ENCODE data around the gene TIAL1. TPM values are rescaled to one million over a fixed set of nuclear protein-coding genes. Genes with fewer than 3 reads are reported as not detected.

Gene TIAL1
- total RNA-seq, 1 experiment from 2014 or later, result 45.4 TPM

- Histone ChIP-seq H3K27me3 (ENCODE audit: control insufficient read depth, insufficient read depth, low read length) (peaks cover 25% of the 10 kb centered on the region), H3K36me3 (replicated peaks; ENCODE audit: control insufficient read depth, insufficient read depth, low read length) (no peaks in the 10 kb centered on the region), H3K4me3 (ENCODE audit: insufficient read depth, low read depth, low read length) (no peak overlapping the region)
- no peak for DNase-seq
Measured at GRCh38 chr10:119546009-119546408, 50.8 kb downstream of the TIAL1 start.

DNA sequence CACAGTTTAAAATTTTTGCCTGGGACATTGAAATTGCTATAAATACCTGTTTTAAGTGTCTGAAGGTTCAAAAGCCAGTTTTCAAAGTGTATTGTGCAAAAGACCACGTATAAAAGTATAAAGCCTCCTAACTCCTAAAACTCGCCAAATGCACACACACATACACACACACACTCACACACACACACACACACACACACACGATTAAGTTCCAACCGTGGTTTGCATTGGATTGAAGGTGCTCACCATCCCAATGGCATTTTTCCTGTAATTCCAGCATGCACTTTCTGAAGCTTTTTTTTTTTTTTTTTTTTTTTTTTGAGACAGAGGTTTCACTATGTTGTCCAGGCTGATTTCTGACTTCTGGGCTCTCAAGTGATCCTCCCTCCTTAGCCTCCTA is 51.5 kb downstream of the TIAL1 start:
- H3K4me3 ChIP-seq (ENCODE audit: insufficient read depth, low read depth, low read length), result no peak overlapping the region
- H3K36me3 ChIP-seq (replicated peaks; ENCODE audit: control insufficient read depth, insufficient read depth, low read length), result no peaks in the 10 kb centered on the region
- no peak for DNase-seq
- H3K27me3 ChIP-seq (ENCODE audit: control insufficient read depth, insufficient read depth, low read length), result peaks cover 32% of the 10 kb centered on the region

- peak overlapping the region; percentile 64 for H3K4me3 ChIP-seq (ENCODE audit: insufficient read depth, low read depth, low read length)
- H3K36me3 ChIP-seq (replicated peaks; ENCODE audit: control insufficient read depth, insufficient read depth, low read length), result no peaks in the 10 kb centered on the region
- H3K27me3 ChIP-seq (ENCODE audit: control insufficient read depth, insufficient read depth, low read length), result peaks cover 34% of the 10 kb centered on the region
- DNase-seq, result peak; percentile 74
Measured at GRCh38 chr10:119543814-119544642, 52.7 kb downstream of the TIAL1 start.

DNA sequence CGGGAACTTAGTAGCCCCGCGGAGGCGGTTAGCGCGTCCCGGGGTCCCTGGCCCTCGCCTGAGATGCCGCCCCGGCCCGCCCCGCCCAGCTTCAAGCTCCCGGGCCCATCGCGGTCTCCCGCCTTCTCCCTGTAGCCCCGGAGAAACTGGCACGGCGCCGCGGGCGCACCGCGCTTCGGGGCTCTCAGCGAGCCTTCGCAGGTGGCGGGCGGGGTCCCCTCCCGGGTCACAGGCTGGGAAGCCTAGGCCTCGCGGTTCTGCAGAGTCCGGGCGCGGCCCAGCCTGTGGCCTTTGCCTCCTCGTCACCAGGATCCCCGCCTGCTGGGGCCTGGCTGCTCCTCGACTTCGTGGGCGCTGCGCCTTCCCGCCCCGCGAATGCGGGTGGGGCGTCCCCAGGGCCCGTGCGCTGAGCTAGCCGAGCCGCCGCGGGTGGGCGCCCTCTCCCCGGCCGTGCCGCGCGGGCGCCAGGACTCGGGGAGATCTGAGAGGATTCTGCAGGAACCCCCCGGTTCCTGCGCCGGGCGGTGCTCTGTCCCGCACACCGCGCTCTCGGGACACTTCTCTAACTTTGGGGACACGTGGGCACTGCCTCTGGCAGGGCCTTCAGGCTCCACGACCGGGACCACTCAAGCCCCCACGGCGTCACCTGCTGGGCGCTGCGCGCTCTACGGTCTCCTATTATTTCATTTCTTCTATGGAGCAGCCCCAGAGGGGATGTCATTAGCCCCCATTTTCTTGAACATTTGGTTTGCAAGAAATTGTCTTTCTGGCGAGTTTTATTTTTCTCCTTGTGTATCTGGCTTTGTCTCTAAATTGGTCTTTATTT is 53.6 kb downstream of the TIAL1 start:
- Histone ChIP-seq H3K27me3 (ENCODE audit: control insufficient read depth, insufficient read depth, low read length) (peaks cover 34% of the 10 kb centered on the region), H3K4me3 (ENCODE audit: insufficient read depth, low read depth, low read length) (peak overlapping the region; percentile 64), H3K36me3 (replicated peaks; ENCODE audit: control insufficient read depth, insufficient read depth, low read length) (no peaks in the 10 kb centered on the region)
- DNase-seq, result peak; percentile 87

GRCh38 chr10:119542357-119542987 is 54.3 kb downstream of the TIAL1 start, which contains the start of gene RGS10:
TSS of gene RGS10 (minus strand) at chr10:119542719. CDS start at chr10:119542638, 81 bp downstream.
- peaks cover 34% of the 10 kb centered on the region for H3K27me3 ChIP-seq (ENCODE audit: control insufficient read depth, insufficient read depth, low read length)
- peak; percentile 88 for DNase-seq
- H3K4me3 ChIP-seq (ENCODE audit: insufficient read depth, low read depth, low read length), result peak within 1 kb of the TSS; percentile 64
- no peaks in the 10 kb centered on the region for H3K36me3 ChIP-seq (replicated peaks; ENCODE audit: control insufficient read depth, insufficient read depth, low read length)

DNA sequence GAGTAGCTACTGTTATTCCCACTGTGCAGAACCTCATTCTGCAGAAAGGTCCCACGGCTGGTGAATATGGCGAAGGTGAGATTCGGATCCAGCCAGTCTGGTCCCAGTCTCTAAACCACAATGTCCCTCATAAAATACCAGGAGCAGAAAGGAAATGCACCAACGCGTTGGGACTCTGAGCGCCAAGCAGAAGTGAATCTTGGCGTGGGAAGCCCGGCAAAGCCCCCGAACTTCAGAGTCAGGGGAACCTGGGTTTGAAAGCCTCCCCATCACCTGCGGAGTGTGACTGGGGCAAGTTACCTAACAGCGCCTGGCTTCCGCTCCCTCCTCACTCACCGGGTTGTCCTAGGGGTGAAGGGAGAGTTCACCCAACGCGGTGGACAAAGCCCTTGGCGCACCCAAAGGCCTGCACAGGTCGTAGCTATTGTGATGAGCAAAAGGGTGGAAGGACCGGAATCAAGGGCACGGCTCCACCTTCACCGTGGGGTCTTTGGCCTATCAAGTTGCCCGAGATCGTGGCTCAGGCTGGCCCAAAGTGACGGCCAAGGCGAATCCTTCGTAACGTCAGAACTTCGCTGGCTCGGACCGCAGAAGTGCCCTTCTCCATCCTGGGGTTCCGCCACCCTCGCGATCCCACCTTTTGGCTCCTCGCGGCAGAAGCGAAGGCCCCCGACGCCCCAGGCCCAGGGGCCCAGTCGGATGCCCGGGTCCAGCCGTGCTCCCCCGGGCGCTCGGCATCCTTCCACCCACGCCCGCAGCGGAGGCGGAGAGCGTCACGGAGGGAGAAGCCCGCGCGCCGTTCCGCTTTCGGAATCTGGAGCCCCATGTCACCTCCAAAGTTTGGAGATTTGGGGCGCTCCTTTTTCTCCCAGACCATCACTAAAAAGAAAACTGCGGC is 55.1 kb downstream of the TIAL1 start:
- Histone ChIP-seq H3K36me3 (replicated peaks; ENCODE audit: control insufficient read depth, insufficient read depth, low read length) (no peaks in the 10 kb centered on the region), H3K4me3 (ENCODE audit: insufficient read depth, low read depth, low read length) (peak overlapping the region; percentile 64), H3K27me3 (ENCODE audit: control insufficient read depth, insufficient read depth, low read length) (peaks cover 34% of the 10 kb centered on the region)
- peak; percentile 58 for DNase-seq

GRCh38 chr10:119541046-119541445 is 55.7 kb downstream of the TIAL1 start:
- H3K27me3 ChIP-seq (ENCODE audit: control insufficient read depth, insufficient read depth, low read length), result peaks cover 34% of the 10 kb centered on the region
- H3K4me3 ChIP-seq (ENCODE audit: insufficient read depth, low read depth, low read length), result no peak overlapping the region

GRCh38 chr10:119540038-119540437 is 56.7 kb downstream of the TIAL1 start:
- Histone ChIP-seq H3K4me3 (ENCODE audit: insufficient read depth, low read depth, low read length) (no peak overlapping the region), H3K36me3 (replicated peaks; ENCODE audit: control insufficient read depth, insufficient read depth, low read length) (no peaks in the 10 kb centered on the region), H3K27me3 (ENCODE audit: control insufficient read depth, insufficient read depth, low read length) (peaks cover 34% of the 10 kb centered on the region)
- DNase-seq, result no peak

More at GRCh38 chr10:119541046-119541445, 55.7 kb downstream of the TIAL1 start:
- no peak for DNase-seq
- H3K36me3 ChIP-seq (replicated peaks; ENCODE audit: control insufficient read depth, insufficient read depth, low read length), result no peaks in the 10 kb centered on the region

DNA sequence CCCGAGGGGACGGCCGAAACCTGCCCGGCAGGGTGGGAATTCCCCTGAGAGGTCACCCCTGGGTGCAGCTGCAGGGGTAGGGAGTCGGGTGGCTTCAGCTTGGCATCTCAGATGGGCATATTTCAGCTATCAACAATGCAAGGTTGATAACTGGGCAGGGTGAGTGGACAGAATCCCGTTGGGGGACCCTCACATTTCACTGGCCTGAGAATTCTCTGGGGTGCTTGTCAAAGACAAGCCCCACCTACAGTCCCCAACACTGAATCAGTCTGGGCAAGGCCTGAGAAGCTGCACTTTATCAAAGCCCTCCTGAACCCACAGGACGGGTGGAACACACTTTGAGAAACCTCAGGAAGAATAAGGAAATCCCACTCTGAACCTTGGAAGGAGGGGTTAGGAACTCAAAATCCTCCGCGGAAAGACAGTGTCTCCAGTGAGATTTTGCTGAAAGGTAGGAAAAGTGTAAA is 57.4 kb downstream of the TIAL1 start:
- no peaks in the 10 kb centered on the region for H3K36me3 ChIP-seq (replicated peaks; ENCODE audit: control insufficient read depth, insufficient read depth, low read length)
- DNase-seq, result no peak
- H3K27me3 ChIP-seq (ENCODE audit: control insufficient read depth, insufficient read depth, low read length), result peaks cover 34% of the 10 kb centered on the region
- H3K4me3 ChIP-seq (ENCODE audit: insufficient read depth, low read depth, low read length), result no peak overlapping the region

DNA sequence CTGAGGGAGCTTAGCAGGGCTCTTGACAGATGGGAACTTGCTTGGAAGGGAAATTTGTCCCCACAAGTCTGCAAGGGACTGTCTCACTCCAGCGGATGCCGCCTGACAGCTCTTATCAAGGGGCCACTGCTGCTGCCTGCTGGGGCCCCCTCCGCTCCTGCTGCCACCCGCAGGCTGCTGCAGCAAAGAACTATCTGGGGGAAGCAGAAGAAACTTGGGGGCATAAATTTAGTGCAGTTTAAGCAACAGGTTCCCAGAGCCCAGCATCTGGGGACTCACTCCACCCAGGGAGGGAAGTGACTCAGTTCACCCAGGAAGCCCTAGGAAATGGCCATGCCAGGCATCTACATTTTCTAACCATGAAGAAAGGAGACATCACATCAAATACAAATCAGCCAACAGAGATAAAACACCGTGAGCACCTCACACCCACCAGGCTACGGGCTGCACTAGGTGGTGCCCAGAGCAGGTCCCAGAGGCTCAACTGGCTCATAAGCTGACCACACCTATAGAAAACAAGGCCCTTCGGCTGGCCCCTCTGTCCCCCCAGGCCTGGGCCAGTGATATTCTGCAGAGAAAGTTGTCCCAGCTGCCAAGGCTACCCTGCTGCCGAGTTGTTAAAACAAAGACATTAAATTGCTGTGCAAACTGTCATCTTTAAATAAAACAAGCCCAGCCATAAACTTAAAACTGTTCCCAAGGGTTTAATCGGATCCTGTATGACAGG is 58.0 kb downstream of the TIAL1 start:
- H3K27me3 ChIP-seq (ENCODE audit: control insufficient read depth, insufficient read depth, low read length), result peaks cover 33% of the 10 kb centered on the region
- DNase-seq, result peak; percentile 55
- H3K36me3 ChIP-seq (replicated peaks; ENCODE audit: control insufficient read depth, insufficient read depth, low read length), result no peaks in the 10 kb centered on the region
- no peak overlapping the region for H3K4me3 ChIP-seq (ENCODE audit: insufficient read depth, low read depth, low read length)

DNA sequence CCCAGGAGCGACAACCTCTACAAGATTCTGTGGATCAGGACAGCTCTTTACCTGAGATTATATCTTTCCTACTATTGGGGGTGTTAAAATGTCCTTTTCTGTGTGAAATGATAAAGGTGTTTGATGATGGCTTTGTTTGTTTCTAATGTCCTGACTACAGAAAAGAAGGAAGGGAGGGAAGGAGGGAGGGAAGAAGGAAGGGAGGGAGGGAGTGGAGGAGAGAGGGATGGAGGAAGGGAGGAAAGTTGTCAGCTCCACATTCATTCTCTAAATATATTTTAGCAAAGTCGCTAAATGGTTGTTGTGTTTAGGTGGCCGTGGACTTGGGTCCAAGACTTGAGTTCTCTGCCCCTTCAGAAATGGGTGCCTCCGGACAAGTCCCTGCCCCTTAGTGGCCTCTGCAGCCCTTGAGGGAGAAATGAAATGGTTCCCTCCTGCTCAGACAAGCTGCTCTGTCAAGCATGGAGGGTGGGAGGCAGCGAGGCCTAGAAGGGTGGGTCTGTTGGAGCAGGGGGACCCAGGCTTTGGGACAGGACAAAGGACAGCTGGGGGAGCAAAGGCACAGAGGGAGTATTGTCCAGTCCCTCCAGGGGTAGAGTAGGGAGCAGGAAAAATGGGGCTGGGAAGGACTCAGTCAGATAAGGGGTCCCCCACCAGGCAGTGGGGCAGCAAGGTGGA is 58.7 kb downstream of the TIAL1 start:
- DNase-seq, result no peak
- Histone ChIP-seq H3K36me3 (replicated peaks; ENCODE audit: control insufficient read depth, insufficient read depth, low read length) (no peaks in the 10 kb centered on the region), H3K27me3 (ENCODE audit: control insufficient read depth, insufficient read depth, low read length) (peaks cover 28% of the 10 kb centered on the region), H3K4me3 (ENCODE audit: insufficient read depth, low read depth, low read length) (no peak overlapping the region)

- peaks cover 14% of the 10 kb centered on the region for H3K27me3 ChIP-seq (ENCODE audit: control insufficient read depth, insufficient read depth, low read length)
- no peaks in the 10 kb centered on the region for H3K36me3 ChIP-seq (replicated peaks; ENCODE audit: control insufficient read depth, insufficient read depth, low read length)
- DNase-seq, result no peak
Measured at GRCh38 chr10:119536508-119537025, 60.2 kb downstream of the TIAL1 start.

More at GRCh38 chr10:119536508-119537025, 60.2 kb downstream of the TIAL1 start:
- no peak overlapping the region for H3K4me3 ChIP-seq (ENCODE audit: insufficient read depth, low read depth, low read length)

Measured in H7 (cell line).